NCI-H2196 treated with DMSO at 0.1 percent for 48 hours (cell line): Measurements from ENCODE around the gene POPDC2.

Experiments
- DNase-seq: peaks from one replicate; lab custom pipeline; 2025; ENCODE audit not compliant: unreplicated experiment; lab: John Stamatoyannopoulos, UW

POPDC2 gene

DNA sequence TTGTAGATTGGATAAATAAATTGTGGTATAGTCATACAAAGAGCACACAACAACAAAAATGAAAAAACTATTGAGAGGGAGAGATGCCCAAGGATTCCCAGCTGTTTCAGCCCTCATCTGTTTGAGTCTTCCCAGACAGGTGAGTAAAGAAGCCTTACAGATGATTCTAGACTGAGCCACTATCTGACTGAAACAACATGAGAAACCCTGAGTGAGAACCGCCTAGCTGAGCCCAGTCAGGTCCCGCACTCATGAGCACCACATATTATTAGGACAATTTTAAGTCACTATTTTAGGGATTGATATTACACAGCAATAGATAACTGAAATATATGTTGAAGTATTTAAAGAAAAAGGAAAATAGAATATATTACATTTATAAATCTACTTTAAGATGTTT is 19.0 kb downstream of the POPDC2 start:
- no peak for DNase-seq

DNA sequence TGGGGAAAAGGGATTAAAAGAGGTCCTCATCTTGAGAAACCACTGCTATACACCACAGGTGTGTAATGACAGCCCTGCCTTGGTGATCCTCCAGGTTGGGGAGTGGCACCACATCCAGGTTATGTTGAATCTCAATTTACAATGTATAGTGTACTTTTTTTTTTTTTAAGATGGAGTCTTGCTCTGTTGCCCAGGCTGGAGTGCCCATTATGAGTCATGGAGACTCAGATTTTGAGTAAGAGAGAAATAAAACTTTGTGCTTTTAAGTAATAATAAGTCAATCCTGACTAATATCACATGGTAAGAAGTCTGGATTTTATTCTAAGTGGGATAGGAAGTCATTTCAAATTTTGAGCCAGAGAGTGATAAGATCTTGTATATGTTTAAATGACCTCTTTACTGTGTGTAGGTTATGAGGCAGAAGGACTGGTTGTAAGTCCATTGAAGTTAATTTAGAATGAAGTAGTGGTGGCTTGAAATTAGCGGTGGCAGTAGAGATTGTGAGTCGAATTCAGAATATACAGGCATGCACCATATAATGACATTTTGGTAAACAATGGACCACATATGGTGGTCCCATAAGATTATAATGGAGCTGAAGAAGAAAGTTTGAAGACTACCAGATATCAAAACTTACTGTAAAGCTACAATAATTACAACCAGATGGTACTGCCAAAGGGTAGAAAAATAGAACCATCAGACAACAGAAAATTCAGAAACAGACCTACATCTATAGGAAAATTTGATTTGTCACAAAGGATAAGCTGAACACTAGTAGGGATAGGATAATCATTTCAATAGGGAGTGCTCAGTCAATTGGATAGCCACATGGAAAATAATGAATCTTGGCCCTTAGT is 20.7 kb downstream of the POPDC2 start:
- DNase-seq, result no peak

DNA sequence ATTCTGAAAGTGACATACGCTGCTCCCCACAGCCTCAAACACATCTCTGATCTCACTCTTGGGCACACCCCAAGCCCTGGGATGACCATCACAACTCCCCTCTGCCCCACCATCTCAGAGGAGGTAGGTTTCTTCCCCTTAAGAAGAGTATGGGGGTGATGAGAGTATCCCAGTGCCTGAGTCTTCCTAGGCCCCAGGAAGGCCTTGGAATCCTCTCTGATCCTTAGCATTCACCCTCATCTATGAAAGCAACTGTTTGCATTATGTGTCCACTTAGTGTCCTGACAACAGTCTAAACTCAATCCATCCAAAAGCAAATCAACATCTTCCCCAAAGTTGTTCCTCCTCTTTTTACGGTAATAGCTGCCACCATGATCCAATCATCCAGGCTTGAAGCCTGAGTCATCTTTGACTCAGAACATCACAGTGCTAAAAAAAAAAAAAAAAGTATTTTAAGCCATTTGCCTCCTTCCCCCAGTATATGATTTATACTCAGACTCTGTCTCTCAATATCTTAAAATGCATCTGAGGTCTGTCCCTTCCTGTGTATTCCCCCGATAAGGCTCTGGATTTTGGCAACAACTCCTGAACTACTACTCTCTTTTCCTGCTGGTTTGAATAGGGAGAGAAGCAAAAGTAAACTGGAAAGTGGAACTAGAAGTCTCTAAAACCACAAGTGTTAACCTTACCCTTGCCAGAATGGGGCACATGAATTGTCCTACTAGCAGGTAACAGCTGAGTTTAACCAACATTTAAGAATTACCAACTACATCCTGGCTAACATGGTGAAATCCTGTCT is 22.5 kb downstream of the POPDC2 start:
- DNase-seq, result no peak

DNA sequence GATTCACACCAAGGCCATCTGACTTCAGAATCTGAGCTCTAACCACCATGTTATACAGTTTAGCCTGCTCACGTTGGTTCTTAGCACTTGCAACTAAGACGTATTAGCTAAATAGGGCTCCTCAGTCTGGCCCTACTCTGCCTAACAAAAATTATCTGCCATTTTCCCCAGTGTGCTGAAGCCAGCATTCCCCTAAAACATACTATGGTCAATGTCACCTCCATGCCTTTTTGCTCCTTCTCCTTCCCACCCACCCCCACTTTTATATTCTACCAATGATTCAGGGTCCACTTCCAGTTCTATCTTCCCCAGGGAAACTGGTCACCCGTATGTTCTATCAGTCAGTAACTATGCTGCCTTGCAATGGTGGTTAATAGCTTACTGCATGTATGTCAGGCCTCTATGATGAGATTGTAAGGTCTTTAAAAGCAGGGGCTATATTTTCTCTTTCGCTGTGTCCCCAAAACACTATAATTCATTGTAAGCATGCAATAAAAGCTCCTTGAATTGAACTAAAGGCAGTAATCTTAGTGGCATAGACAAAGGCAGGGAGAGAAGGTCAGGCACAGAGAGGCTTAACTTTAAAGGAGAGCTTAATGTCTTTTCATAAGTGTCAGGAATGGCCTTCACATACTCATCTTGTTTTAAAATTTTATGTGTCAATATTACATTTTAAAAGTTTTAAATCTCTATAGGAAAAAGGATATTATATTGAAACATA is 23.3 kb downstream of the POPDC2 start:
- no peak for DNase-seq

DNA sequence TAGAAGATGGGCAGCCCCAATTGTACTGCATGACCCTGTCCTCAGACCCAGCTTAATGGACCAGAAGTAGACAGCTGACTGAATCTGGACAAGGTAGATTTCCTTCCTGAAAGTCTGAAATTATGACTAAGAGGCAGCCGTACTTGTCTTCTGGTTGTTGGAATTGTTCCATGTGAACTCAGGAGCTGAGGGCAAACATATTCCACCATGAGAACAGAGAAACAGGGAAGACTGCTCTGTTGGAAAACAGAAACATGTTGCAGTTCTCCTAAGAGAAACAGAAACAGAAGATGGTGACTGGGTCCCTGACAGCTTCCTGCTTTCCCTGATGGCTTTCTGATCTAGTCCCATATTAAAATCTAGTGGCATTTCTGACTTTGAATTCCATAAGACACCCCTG is 24.1 kb downstream of the POPDC2 start:
- DNase-seq, result no peak

DNA sequence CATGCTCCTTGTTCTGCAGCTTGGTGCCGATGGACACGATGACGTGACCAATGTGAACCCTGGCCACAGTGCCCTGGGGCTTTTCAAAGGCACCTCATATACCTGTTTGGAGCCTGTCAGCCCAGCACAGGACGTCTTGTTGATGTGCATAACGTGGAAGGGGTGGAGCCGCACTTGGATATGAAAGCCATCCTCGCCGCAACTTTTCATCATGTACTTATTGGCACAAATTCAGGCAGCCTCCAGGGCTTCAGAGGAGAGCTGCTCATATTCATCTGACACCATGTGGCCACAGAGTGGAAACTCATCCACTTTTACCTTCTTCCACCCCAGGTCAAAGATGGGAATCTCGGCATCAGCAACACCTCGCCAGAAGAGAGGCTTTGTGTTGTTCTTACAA is 24.7 kb downstream of the POPDC2 start:
- DNase-seq, result no peak

DNA sequence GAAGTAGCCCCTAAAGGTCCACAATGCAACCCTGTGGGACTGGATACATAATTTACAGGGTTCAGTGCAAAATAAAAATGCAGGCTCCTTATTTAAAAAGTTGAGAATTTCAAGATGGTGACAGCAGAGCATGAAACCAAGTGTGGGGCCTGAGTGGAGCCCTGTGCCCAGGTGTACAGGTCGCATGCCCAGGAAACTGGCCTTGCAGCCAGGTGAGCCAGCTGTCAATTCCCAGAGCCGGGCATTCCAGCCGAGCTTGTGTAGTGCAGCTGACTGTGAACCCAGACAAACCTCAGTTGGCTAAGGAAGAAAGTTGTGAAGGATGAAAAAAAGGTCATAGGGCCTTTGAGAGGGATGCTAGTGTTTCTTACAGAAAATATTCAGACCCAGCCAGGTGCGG is 27.6 kb downstream of the POPDC2 start:
- DNase-seq, result no peak

DNA sequence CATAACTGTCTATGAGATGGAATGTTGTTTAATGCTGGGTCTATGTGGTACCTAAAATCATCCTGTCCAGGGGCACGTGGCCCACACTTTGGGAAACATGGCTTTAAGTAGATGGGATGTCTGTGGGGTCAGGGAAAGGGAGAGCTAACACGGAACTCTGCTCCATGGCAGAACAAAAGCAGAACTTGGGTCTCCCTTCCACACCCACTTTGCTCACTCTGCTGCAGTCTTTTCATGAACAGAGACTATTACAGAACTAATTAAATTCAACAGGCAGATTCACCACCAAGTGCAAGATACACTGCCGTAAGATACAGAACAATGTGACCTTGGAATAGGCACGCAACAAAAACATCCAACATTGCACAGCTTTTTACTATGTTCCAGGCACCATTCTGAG is 28.2 kb downstream of the POPDC2 start:
- DNase-seq, result no peak

DNA sequence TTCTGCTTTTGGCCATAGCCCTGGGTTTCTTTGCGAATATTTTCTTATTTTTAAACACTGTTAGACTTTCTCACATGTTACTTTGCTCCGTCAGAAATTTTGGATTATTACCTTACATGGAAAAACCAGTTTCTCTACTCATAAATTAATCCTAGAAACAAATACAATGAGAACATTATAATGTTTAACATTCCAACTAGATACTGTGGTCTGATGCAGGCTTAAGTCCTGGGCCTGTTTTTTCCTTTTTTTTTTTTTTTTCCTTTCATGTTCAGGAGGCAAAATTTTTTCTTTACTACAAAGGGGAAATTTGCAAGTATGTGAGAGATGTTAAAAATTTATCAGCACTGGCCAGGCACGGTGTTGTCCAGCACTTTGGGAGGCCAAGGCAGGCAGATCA is 28.9 kb downstream of the POPDC2 start:
- DNase-seq, result no peak

DNA sequence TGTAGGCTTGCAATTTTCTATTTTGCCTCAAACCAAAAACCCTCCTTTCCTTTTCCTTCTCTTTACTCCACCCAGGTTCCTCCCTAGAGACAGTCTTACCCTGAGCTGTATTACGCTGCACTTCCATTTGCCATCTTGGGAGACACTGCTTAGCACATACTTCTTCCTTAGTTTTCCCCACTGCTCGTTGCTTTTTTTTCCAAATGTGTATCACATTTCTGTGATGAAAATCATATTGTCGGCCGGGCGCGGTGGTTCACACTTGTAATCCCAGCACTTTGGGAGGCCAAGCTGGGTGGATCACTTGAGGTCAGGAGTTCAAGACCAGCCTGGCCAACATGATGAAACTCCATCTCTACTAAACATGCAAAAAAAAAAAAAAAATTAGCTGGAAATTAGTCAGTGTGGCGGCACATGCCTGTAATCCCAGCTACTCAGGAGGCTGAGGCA is 29.5 kb downstream of the POPDC2 start:
- no peak for DNase-seq

DNA sequence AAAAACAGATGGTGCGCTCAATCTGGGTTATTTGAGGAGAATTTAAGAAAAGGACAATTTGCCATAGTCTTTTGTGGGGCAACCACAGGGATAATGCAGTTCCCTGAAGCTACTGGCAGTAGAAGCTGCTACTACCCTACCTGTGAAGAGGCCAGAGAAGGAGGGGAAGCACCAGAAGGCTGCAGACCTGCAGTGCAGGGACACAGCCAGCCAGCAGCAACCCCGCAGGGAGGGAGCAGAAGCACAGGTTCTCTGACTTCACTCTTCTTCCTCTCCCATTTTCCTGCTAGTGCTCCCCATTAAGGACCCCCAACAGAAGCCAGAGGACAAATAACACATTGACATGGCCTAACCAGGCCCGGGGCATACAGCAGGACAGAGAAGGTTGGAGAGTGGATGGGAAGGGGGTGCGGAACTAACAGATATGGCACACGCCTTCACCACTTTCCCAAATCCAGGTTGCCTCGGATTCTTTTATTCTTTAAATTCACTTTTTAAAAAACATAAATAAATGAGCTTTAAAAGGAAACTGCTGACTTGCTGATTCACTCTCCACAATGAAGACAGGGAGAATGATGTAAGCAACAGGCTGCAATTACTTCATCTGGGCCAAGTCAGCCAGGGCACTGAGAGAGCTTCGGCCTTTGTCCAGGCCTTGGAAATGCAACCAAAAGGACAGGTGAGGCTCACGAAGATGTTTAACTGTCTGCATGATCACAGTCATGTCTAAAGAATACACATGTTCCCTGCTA is 30.1 kb downstream of the POPDC2 start:
- no peak for DNase-seq

DNA sequence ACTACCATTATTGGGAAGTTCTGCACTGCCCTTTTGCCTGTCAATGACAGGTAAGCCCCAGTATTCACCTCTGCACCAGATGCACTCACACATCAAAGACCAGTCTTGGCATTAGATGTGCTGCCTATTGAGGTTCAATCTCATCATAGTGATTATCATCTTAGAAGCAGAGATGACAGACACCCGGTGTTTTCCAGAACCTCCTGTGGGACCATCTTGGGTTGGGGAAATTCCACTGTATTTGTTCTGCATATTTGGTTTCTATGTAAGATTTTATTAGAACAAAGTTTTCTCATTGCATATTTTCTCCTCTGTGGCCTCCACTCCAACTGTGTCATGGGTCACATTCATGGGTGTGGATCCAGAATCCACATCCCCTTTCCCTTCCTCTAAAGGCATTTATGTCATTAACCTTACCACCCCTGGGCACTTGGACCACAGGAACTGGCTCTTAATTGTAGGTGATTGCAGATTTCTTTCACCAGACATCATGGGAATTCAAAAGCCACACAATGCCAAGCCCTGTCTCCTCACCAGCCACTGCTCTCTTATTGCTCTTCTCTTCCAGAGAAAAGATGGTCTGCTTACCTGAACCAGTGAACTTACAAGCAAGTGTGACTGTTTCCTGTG is 31.5 kb downstream of the POPDC2 start:
- DNase-seq, result no peak

DNA sequence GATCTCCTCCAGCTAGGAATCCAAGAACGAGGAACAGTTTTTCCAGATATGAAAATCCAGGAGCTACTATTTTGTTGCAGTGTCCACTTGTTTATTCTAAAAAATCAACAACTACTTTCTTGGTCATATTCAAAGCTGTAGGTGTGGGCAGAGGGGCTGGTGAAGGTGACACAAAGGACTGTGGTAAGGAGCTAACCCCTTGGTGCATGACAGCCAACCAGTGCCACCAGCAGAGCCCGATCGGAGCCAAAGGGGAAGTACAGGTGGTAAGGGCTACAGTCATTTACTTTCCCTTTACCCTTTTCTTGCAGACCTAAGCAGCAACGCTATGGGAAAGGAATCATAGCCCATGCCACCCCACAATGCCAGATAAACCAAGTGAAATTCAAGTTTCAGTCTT is 32.0 kb downstream of the POPDC2 start:
- DNase-seq, result no peak

DNA sequence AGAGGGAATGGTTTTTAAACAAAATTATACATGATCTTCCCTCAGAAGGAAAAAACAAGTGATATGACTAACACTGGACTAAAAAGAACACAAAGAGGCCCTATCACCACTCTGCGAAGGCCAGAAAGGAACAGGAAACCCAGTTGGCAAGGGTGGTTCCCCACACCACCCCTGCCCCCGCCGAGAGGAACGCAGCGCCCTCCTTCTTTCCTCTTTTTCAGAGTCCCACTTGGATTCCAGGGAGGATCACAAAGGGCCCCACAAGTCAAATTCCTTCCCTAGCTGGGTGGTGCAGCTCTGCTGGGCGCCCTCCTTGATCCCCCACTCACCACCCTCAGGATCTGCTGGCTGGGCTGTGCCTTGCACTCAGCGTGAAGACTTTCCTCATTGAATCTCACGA is 32.9 kb downstream of the POPDC2 start:
- DNase-seq, result no peak

DNA sequence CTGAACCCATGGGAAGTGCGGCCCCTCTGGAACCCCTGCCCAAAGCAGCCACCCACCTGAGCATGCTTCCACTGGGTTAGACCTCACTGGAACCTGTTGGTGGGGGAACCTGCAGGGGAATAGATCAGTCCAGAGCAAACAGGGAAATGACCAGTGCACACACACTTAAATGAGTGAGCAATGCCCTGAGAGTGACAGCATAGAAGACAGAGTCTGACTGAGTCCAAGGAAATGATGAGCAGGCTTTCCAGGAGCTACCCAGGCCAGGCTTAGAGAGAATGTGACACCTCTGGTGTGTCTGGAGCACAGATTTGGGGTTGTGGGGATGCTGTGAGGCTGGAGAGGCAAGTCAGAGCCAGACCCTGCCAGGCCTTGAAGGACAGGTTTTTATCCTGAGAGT is 34.2 kb downstream of the POPDC2 start:
- DNase-seq, result no peak

DNA sequence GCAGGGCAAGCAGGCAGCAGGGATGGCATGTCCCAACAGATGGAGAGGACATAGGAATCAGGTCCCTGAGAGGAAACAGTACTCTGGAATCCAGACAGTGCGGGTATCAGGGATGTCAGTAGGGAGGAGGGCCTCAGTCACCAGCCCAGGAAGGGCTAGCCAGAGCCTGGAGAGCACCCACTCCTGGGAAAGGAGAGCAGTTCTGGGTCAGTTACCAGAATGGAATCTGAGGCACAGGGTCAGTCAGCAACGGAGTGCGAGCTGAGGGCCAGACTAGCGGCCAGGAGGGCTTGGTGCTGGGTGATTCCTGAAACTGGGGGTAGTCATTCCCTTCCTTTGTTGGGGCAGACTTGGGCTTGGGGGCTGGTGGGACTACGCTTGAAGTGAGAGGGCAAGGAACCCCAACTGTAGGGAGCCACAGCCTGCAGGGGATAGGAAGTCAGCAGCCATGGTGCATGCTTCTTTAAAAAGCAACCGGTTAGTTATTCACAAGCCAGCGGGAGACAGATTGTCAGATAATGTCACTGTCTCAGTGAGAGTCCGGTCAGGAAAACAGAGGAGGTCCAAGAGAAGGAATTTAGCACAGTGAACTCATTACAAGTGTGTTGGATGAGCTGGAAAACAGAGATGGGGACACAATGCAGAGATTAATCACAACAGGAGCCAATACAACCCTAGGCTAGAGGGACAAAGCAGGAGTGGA is 34.8 kb downstream of the POPDC2 start:
- DNase-seq, result no peak

DNA sequence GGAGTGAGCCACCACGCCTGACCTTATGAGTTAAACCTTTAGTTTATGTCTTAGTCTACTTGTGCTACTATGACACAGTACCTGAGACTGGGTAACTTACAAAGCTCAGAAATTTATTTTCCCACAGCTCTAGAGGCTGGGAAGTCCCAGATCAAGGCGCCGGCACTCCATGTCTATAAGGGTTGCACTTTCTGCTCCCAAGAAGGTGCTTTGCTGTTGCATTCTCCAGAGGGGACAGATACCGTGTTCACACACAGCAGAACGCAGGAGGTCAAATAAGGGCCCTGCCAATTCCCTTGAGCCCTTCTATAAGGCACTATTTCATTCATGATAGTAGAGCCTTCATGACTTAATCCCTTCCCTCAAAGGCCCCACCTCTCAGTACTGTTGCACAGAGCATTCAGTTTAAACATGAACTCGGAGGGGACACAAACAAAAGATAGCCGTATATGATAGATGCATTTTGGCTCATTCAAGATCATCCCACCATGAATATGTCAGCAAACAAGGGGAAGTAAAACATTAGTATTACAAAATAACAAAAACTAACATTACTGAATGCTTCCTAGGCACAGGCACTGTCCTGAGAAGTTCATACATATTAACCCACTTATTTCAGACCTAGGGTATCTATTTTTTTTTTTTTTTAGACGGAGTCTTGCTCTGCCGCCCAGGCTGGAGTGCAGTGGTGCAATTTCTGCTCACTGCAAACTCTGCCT is 36.2 kb downstream of the POPDC2 start:
- DNase-seq, result no peak

DNA sequence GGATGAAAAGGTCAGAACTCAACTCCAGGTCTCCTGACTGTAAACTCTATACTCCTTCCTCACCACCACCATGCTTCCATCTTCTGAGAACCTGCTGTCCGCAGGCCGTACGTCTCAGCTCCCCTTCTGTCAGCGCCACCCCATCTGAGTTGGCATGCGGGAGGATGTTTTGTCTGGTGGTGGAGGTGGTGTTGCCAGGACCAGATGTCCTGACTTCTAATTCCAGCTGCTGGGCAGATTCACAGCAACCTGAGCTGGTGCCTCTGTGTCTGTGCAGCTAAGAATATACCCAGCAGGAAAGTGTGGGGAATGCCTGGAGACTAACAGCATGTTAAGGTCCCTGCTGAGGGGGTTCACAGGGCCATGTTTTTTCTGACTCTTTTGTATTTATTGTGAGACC is 39.5 kb downstream of the POPDC2 start:
- no peak for DNase-seq

DNA sequence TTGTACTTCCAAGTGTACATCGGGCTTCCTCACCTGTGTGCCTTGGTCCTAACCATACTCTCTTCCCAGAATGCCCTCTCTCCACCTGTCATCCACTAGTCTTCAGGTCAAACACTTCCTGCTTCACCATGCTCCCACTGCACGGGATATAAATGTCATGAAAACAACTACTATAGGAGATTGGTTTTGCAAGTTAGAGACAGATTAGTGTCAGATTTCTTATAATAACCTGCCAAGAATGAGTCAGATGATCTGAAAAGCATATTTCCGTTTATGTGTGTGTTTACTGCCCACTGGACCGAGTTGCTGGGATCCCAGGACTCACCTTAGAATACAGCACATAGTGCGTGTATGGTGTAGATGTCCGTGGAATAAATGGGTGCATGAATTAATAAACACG is 41.3 kb downstream of the POPDC2 start:
- no peak for DNase-seq
